ENCODE results near the gene ABLIM2. TPM values are rescaled to one million over a fixed set of nuclear protein-coding genes. Genes with fewer than 3 reads are reported as not detected.

Gene ABLIM2
- total RNA-seq, 2 donors from 2014 or later, result 0.34 to 0.60 TPM

- H3K4me3 Mint-ChIP-seq, result no peak overlapping the region
- no peak overlapping the region for H3K27ac Mint-ChIP-seq
- peaks cover 2 to 7% of the 10 kb centered on the region in 2 donors for H3K9me3 Mint-ChIP-seq
- no peak for ATAC-seq (replicated peaks in 1 of 2)
- no peak for DNase-seq
- H3K4me1 Mint-ChIP-seq (ENCODE audit: low read depth), result no peaks in the 10 kb centered on the region
- H3K27me3 Mint-ChIP-seq (ENCODE audit: low read depth), result no peaks in the 10 kb centered on the region
- H3K36me3 Mint-ChIP-seq (ENCODE audit: insufficient read depth in 2 of 2), result peaks cover 3 to 7% of the 10 kb centered on the region in 2 donors
Observed at GRCh38 chr4:8099981-8100464, 58.6 kb downstream of the ABLIM2 start.

- no peaks in the 10 kb centered on the region for H3K27me3 Mint-ChIP-seq (ENCODE audit: low read depth)
- no peak overlapping the region for H3K4me3 Mint-ChIP-seq
- peaks cover 10 to 17% of the 10 kb centered on the region in 2 donors for H3K9me3 Mint-ChIP-seq
- peaks cover 9% of the 10 kb centered on the region in 2 donors for H3K36me3 Mint-ChIP-seq (ENCODE audit: insufficient read depth in 2 of 2)
- no peaks in the 10 kb centered on the region for H3K4me1 Mint-ChIP-seq (ENCODE audit: low read depth)
- no peak for DNase-seq
- no peak overlapping the region for H3K27ac Mint-ChIP-seq
- ATAC-seq (replicated peaks in 1 of 2), result no peak
Observed at GRCh38 chr4:8098506-8098905, 60.1 kb downstream of the ABLIM2 start.

- Mint-ChIP-seq H3K27me3 (ENCODE audit: low read depth) (no peaks in the 10 kb centered on the region), H3K4me3 (no peak overlapping the region), H3K9me3 (peaks cover 10 to 19% of the 10 kb centered on the region in 2 donors), H3K36me3 (ENCODE audit: insufficient read depth in 2 of 2) (peaks cover 9 to 12% of the 10 kb centered on the region in 2 donors), H3K4me1 (ENCODE audit: low read depth) (no peaks in the 10 kb centered on the region), H3K27ac (no peak overlapping the region)
- DNase-seq (no peak), ATAC-seq (replicated peaks in 1 of 2) (no peak)
Observed at GRCh38 chr4:8097721-8098345, 60.8 kb downstream of the ABLIM2 start.

GRCh38 chr4:8097141-8097541 is 61.5 kb downstream of the ABLIM2 start:
- Mint-ChIP-seq H3K9me3 (peaks cover 12 to 19% of the 10 kb centered on the region in 2 donors), H3K27me3 (ENCODE audit: low read depth) (no peaks in the 10 kb centered on the region), H3K27ac (no peak overlapping the region), H3K4me3 (no peak overlapping the region), H3K36me3 (ENCODE audit: insufficient read depth in 2 of 2) (peaks cover 9 to 12% of the 10 kb centered on the region in 2 donors), H3K4me1 (ENCODE audit: low read depth) (no peaks in the 10 kb centered on the region)
- DNase-seq (no peak), ATAC-seq (replicated peaks in 1 of 2) (no peak)

- Mint-ChIP-seq H3K36me3 (ENCODE audit: insufficient read depth in 2 of 2) (peaks cover 9 to 12% of the 10 kb centered on the region in 2 donors), H3K4me3 (no peak overlapping the region), H3K27ac (no peak overlapping the region), H3K27me3 (ENCODE audit: low read depth) (no peaks in the 10 kb centered on the region), H3K4me1 (ENCODE audit: low read depth) (no peaks in the 10 kb centered on the region), H3K9me3 (peaks cover 12 to 19% of the 10 kb centered on the region in 2 donors)
- ATAC-seq (replicated peaks in 1 of 2) (no peak), DNase-seq (no peak)
Observed at GRCh38 chr4:8096690-8097061, 61.9 kb downstream of the ABLIM2 start.

- peaks cover 12 to 19% of the 10 kb centered on the region in 2 donors for H3K9me3 Mint-ChIP-seq
- no peak for ATAC-seq (replicated peaks in 1 of 2)
- peaks cover 9 to 12% of the 10 kb centered on the region in 2 donors for H3K36me3 Mint-ChIP-seq (ENCODE audit: insufficient read depth in 2 of 2)
- no peak overlapping the region for H3K4me3 Mint-ChIP-seq
- no peak overlapping the region for H3K27ac Mint-ChIP-seq
- DNase-seq, result no peak
- H3K4me1 Mint-ChIP-seq (ENCODE audit: low read depth), result no peaks in the 10 kb centered on the region
- H3K27me3 Mint-ChIP-seq (ENCODE audit: low read depth), result no peaks in the 10 kb centered on the region
Observed at GRCh38 chr4:8095956-8096689, 62.5 kb downstream of the ABLIM2 start.

- no peaks in the 10 kb centered on the region for H3K27me3 Mint-ChIP-seq (ENCODE audit: low read depth)
- ATAC-seq (replicated peaks in 1 of 2), result no peak
- H3K4me1 Mint-ChIP-seq (ENCODE audit: low read depth), result no peaks in the 10 kb centered on the region
- no peak for DNase-seq
- H3K9me3 Mint-ChIP-seq, result peaks cover 12 to 19% of the 10 kb centered on the region in 2 donors
- H3K27ac Mint-ChIP-seq, result peak overlapping the region; percentile 29
- peaks cover 9 to 12% of the 10 kb centered on the region in 2 donors for H3K36me3 Mint-ChIP-seq (ENCODE audit: insufficient read depth in 2 of 2)
- H3K4me3 Mint-ChIP-seq, result no peak overlapping the region
Observed at GRCh38 chr4:8093587-8094274, 64.9 kb downstream of the ABLIM2 start.

GRCh38 chr4:8092282-8092681 is 66.3 kb downstream of the ABLIM2 start:
- DNase-seq (no peak), ATAC-seq (replicated peaks in 1 of 2) (no peak)
- H3K36me3 Mint-ChIP-seq (ENCODE audit: insufficient read depth in 2 of 2), result peaks cover 9 to 12% of the 10 kb centered on the region in 2 donors
- H3K4me1 Mint-ChIP-seq (ENCODE audit: low read depth), result no peaks in the 10 kb centered on the region
- no peaks in the 10 kb centered on the region for H3K27me3 Mint-ChIP-seq (ENCODE audit: low read depth)
- no peak overlapping the region for H3K4me3 Mint-ChIP-seq
- peaks cover 12 to 19% of the 10 kb centered on the region in 2 donors for H3K9me3 Mint-ChIP-seq
- no peak overlapping the region for H3K27ac Mint-ChIP-seq

GRCh38 chr4:8090744-8091301 is 67.8 kb downstream of the ABLIM2 start:
- H3K9me3 Mint-ChIP-seq, result peaks cover 10 to 16% of the 10 kb centered on the region in 2 donors
- DNase-seq (no peak), ATAC-seq (replicated peaks in 1 of 2) (peak in 1 of 2 donors; percentile 48)
- H3K27me3 Mint-ChIP-seq (ENCODE audit: low read depth), result no peaks in the 10 kb centered on the region
- H3K4me1 Mint-ChIP-seq (ENCODE audit: low read depth), result no peaks in the 10 kb centered on the region
- no peak overlapping the region for H3K4me3 Mint-ChIP-seq
- no peak overlapping the region for H3K27ac Mint-ChIP-seq
- H3K36me3 Mint-ChIP-seq (ENCODE audit: insufficient read depth in 2 of 2), result peaks cover 7 to 9% of the 10 kb centered on the region in 2 donors

GRCh38 chr4:8090312-8090711 is 68.3 kb downstream of the ABLIM2 start:
- Mint-ChIP-seq H3K4me3 (no peak overlapping the region), H3K27me3 (ENCODE audit: low read depth) (no peaks in the 10 kb centered on the region), H3K9me3 (peaks cover 10 to 13% of the 10 kb centered on the region in 2 donors), H3K36me3 (ENCODE audit: insufficient read depth in 2 of 2) (peaks cover 3 to 8% of the 10 kb centered on the region in 2 donors), H3K27ac (no peak overlapping the region), H3K4me1 (ENCODE audit: low read depth) (no peaks in the 10 kb centered on the region)
- ATAC-seq (replicated peaks in 1 of 2) (peak; percentile 81 to 87), DNase-seq (peak in 1 of 2 donors; percentile 2)

GRCh38 chr4:8089862-8090261 is 68.8 kb downstream of the ABLIM2 start:
- peaks cover 10 to 11% of the 10 kb centered on the region in 2 donors for H3K9me3 Mint-ChIP-seq
- H3K27me3 Mint-ChIP-seq (ENCODE audit: low read depth), result no peaks in the 10 kb centered on the region
- H3K27ac Mint-ChIP-seq, result no peak overlapping the region
- no peak overlapping the region for H3K4me3 Mint-ChIP-seq
- no peaks in the 10 kb centered on the region for H3K4me1 Mint-ChIP-seq (ENCODE audit: low read depth)
- DNase-seq, result no peak
- H3K36me3 Mint-ChIP-seq (ENCODE audit: insufficient read depth in 2 of 2), result peaks cover 1 to 6% of the 10 kb centered on the region in 2 donors
- ATAC-seq (replicated peaks in 1 of 2), result peak; percentile 43 to 54

GRCh38 chr4:8088966-8089491 is 69.6 kb downstream of the ABLIM2 start:
- H3K27ac Mint-ChIP-seq, result no peak overlapping the region
- no peak overlapping the region for H3K4me3 Mint-ChIP-seq
- H3K9me3 Mint-ChIP-seq, result peaks cover 6 to 7% of the 10 kb centered on the region in 2 donors
- H3K36me3 Mint-ChIP-seq (ENCODE audit: insufficient read depth in 2 of 2), result peaks cover 0 to 5% of the 10 kb centered on the region in 2 donors
- ATAC-seq (replicated peaks in 1 of 2), result no peak
- no peak for DNase-seq
- no peaks in the 10 kb centered on the region for H3K27me3 Mint-ChIP-seq (ENCODE audit: low read depth)
- no peaks in the 10 kb centered on the region for H3K4me1 Mint-ChIP-seq (ENCODE audit: low read depth)

All from activated T-cell treated with anti-CD3 and anti-CD28 coated beads, Interleukin-2, amount 50 U/mL, for 72 hours (primary cell).